HCT116 (cell line): Measurements from ENCODE around the gene FAM174A. TPM values are rescaled to one million over a fixed set of nuclear protein-coding genes. Genes with fewer than 3 reads are reported as not detected.

Experiments used
- ATAC-seq: fragments of 200-7000 bp; cut with Tn5 transposase; 2 replicates; pipeline ENCODE4 v1.9.1; 2020; ENCODE audit warnings: mild to moderate bottlenecking, moderate library complexity
- BruUV-seq: library from RNA; stranded (reverse); fragments of 400-500 nt; replicated peaks from 2 replicates; lab custom pipeline; 2021; lab: Mats Ljungman, UMichigan
- CTCF ChIA-PET: fragments of 300-600 bp; sonication (Branson Sonifier 250); formaldehyde crosslinking; loops from one replicate; lab custom pipeline; 2021; ENCODE audit warnings: antibody characterized with exemption; lab: Charles Lee
- POLR2A ChIA-PET: fragments of 300-600, 350-600 bp; sonication (Branson Sonifier 250); formaldehyde crosslinking; loops from one replicate; lab custom pipeline; 2021; ENCODE audit warnings: antibody characterized with exemption; lab: Charles Lee
- RAD21 ChIA-PET, 2 experiments: fragments of 300-600 bp; sonication (Branson Sonifier 250); formaldehyde crosslinking; loops; one replicate each; lab custom pipeline; 2023; ENCODE audit warnings: low total read pairs in 2 of 2; ENCODE audit not compliant: uncharacterized antibody in 2 of 2, unreplicated experiment in 2 of 2, low non-redundant PET in 1 of 2; lab: Charles Lee
- DNase-seq: peaks from one replicate; pipeline ENCODE4 v3.0.0-alpha.2; 2010; ENCODE audit warnings: low read depth, low spot score
- H2AFZ ChIP-seq: fragments of 200-600 bp; shearing (Covaris generic), sonication (generic); 2 replicates; pipeline ENCODE4 v1.6.1; 2017; ENCODE audit warnings: low read depth, mixed run types, mixed read lengths, antibody characterized with exemption, low read length; ENCODE audit not compliant: poor library complexity, severe bottlenecking
- H3K27ac ChIP-seq: 2 replicates; pipeline ENCODE4 v1.5.1; 2012; ENCODE audit warnings: low read depth, low read length
- H3K27me3 ChIP-seq: fragments of 200-600 bp; sonication (generic); 2 replicates; pipeline ENCODE4 v1.6.1; 2016; ENCODE audit warnings: mixed run types, low read length, mixed read lengths; ENCODE audit not compliant: insufficient read depth
- H3K36me3 ChIP-seq, 2 experiments: fragments of 200-500 bp in 1 of 2; fragments of 200-600 bp in 1 of 2; sonication (Bioruptor generic) in 1 of 2; sonication (generic) in 1 of 2; 2 replicates each; pipeline versions ENCODE4 v1.5.1 to v1.6.1; 2014 to 2016; ENCODE audit warnings: low read length in 2 of 2, inconsistent platforms in 1 of 2, mixed read lengths in 1 of 2, mixed run types in 1 of 2; ENCODE audit not compliant: insufficient read depth in 2 of 2, control insufficient read depth in 1 of 2
- H3K4me1 ChIP-seq, 2 experiments: fragments of 200-600 bp in 1 of 2; sonication (generic) in 1 of 2; 2 replicates each; pipeline versions ENCODE4 v1.5.1 to v1.6.1; 2012 to 2017; ENCODE audit warnings: low read length in 2 of 2, inconsistent platforms in 1 of 2, mild to moderate bottlenecking in 1 of 2, mixed read lengths in 1 of 2, mixed run types in 1 of 2, moderate library complexity in 1 of 2; ENCODE audit not compliant: insufficient read depth in 2 of 2, control insufficient read depth in 1 of 2
- H3K4me2 ChIP-seq: fragments of 200-600 bp; sonication (generic); 2 replicates; pipeline ENCODE4 v1.6.1; 2017; ENCODE audit warnings: mixed run types, low read length, mixed read lengths
- H3K4me3 ChIP-seq, 2 experiments: fragments of 200-600 bp in 1 of 2; sonication (generic) in 1 of 2; replicated peaks in 1 of 2; 2 replicates each; pipeline ENCODE4 v1.5.1; 2011 to 2016; ENCODE audit warnings: low read length in 2 of 2, control low read depth in 1 of 2, low read depth in 1 of 2, mild to moderate bottlenecking in 1 of 2, mixed read lengths in 1 of 2, mixed run types in 1 of 2
- H3K79me2 ChIP-seq: fragments of 200-600 bp; sonication (generic); 2 replicates; pipeline ENCODE4 v1.6.1; 2017; ENCODE audit warnings: mild to moderate bottlenecking, mixed run types, low read length, moderate library complexity, mixed read lengths; ENCODE audit not compliant: insufficient read depth
- H3K9ac ChIP-seq: fragments of 200-600 bp; sonication (generic); 2 replicates; pipeline ENCODE4 v1.6.1; 2016; ENCODE audit warnings: low read length, mixed read lengths
- H3K9me2 ChIP-seq: fragments of 200-600 bp; sonication (generic), shearing (Covaris generic); 2 replicates; pipeline ENCODE4 v1.6.1; 2017; ENCODE audit warnings: mixed run types, mild to moderate bottlenecking, moderate library complexity; ENCODE audit not compliant: insufficient read depth
- H3K9me3 ChIP-seq, 2 experiments: fragments of 200-500 bp in 1 of 2; fragments of 200-600 bp in 1 of 2; sonication (Bioruptor generic) in 1 of 2; sonication (generic) in 1 of 2; 2 replicates each; pipeline ENCODE4 v1.6.1; 2014 to 2017; ENCODE audit warnings: low read length in 2 of 2, mixed read lengths in 2 of 2, inconsistent platforms in 1 of 2, low read depth in 1 of 2, mild to moderate bottlenecking in 1 of 2, mixed run types in 1 of 2, moderate library complexity in 1 of 2; ENCODE audit not compliant: control insufficient read depth in 1 of 2, insufficient read depth in 1 of 2
- H4K20me1 ChIP-seq: fragments of 200-600 bp; sonication (generic), shearing (Covaris generic); 2 replicates; pipeline ENCODE4 v1.6.1; 2017; ENCODE audit warnings: mixed run types, mild to moderate bottlenecking, moderate library complexity; ENCODE audit not compliant: insufficient read depth
- ATF3 ChIP-seq: IDR thresholded peaks from 2 replicates; pipeline ENCODE4 v1.6.1; 2012
- CBX3 ChIP-seq: IDR thresholded peaks from 2 replicates; pipeline ENCODE4 v1.6.1; 2012; ENCODE audit warnings: low read depth
- CEBPB ChIP-seq: IDR thresholded peaks from 2 replicates; pipeline ENCODE4 v1.6.1; 2012; ENCODE audit warnings: low read depth
- CTCF ChIP-seq, 3 experiments: fragments of 200-600 bp in 1 of 3; sonication (generic) in 1 of 3; IDR thresholded peaks in 2 of 3; conservative IDR thresholded peaks in 1 of 3; 2 replicates each; pipeline ENCODE4 v1.5.1; 2012 to 2017; ENCODE audit warnings: low read depth in 2 of 3, low read length in 2 of 3, antibody characterized with exemption in 1 of 3, borderline replicate concordance in 1 of 3, control low read depth in 1 of 3, mild to moderate bottlenecking in 1 of 3, mixed read lengths in 1 of 3, mixed run types in 1 of 3, moderate library complexity in 1 of 3; ENCODE audit not compliant: insufficient read depth in 1 of 3
- EGR1 ChIP-seq: IDR thresholded peaks from 2 replicates; pipeline ENCODE4 v1.6.1; 2012; ENCODE audit warnings: low read depth
- FOSL1 ChIP-seq: IDR thresholded peaks from 2 replicates; pipeline ENCODE4 v1.6.1; 2012; ENCODE audit warnings: low read depth
- MAX ChIP-seq: IDR thresholded peaks from 2 replicates; pipeline ENCODE4 v1.6.1; 2012
- POLR2A ChIP-seq: IDR thresholded peaks from 2 replicates; pipeline ENCODE4 v1.7.0; 2011; ENCODE audit warnings: borderline replicate concordance; ENCODE audit not compliant: insufficient read depth, insufficient read length; ENCODE audit errors: extremely low read depth
- SP1 ChIP-seq: IDR thresholded peaks from 2 replicates; pipeline ENCODE4 v1.6.1; 2012; ENCODE audit warnings: low read depth
- YY1 ChIP-seq: IDR thresholded peaks from 2 replicates; pipeline ENCODE4 v1.6.1; 2011; ENCODE audit warnings: low read length, low read depth, moderate library complexity, mild to moderate bottlenecking; ENCODE audit not compliant: insufficient replicate concordance; ENCODE audit errors: extremely low read depth
- ZBTB33 ChIP-seq: IDR thresholded peaks from 2 replicates; pipeline ENCODE4 v1.6.1; 2011; ENCODE audit warnings: mild to moderate bottlenecking, low read length, moderate library complexity; ENCODE audit not compliant: insufficient replicate concordance; ENCODE audit errors: extremely low read depth
- ZNF274 ChIP-seq: fragments of 200-500 bp; sonication (Bioruptor generic); IDR thresholded peaks from 2 replicates; pipeline ENCODE4 v1.6.1; 2014; ENCODE audit warnings: mild to moderate bottlenecking, low read depth, low read length, inconsistent platforms
- intact Hi-C: fragments of 100-400 bp; cut with micrococcal nuclease; formaldehyde crosslinking; loops from 2 replicates; pipeline ENCODE4 v1.10.0; 2022
- total RNA-seq: library from RNA; stranded (reverse); gene quantifications from one replicate; pipeline ENCODE4 v1.2.1, GENCODE V29; 2021; ENCODE audit not compliant: unreplicated experiment

The FAM174A gene
- total RNA-seq, 1 experiment from 2014 or later: 8.6 TPM

GRCh38 chr5:100516285-100516684 is 18.9 kb upstream of the FAM174A start:
- no peaks in the 10 kb centered on the region for H3K27me3 ChIP-seq
- TF ChIP-seq MAX: no peak
- TF ChIP-seq SP1: no peak
- TF ChIP-seq CBX3: no peak
- no peak for TF ChIP-seq ZBTB33
- no peak for TF ChIP-seq POLR2A
- no peak for TF ChIP-seq YY1
- TF ChIP-seq CEBPB: no peak
- no peak for TF ChIP-seq FOSL1
- TF ChIP-seq ZNF274: no peak
- TF ChIP-seq EGR1: no peak
- TF ChIP-seq ATF3: no peak
- TF ChIP-seq CTCF (IDR thresholded peaks at IDR 0.05 in 2 of 3, conservative IDR thresholded peaks at IDR 0.05 in 1 of 3; ENCODE audit: borderline replicate concordance in 1 of 3, insufficient read depth in 1 of 3, low read depth in 2 of 3, low read length in 2 of 3): no peak
- TF ChIP-seq, all 23 proteins: peak for 0
- POLR2A ChIA-PET: no interaction called here
- Histone ChIP-seq H3K9me2 (no peaks in the 10 kb centered on the region), H3K9me3 (no peaks in the 10 kb centered on the region), H4K20me1 (no peaks in the 10 kb centered on the region), H3K27ac (no peak overlapping the region), H2AFZ (no peak overlapping the region), H3K4me1 (no peaks in the 10 kb centered on the region), H3K79me2 (no peaks in the 10 kb centered on the region), H3K36me3 (no peaks in the 10 kb centered on the region), H3K9ac (no peak overlapping the region), H3K4me2 (no peak overlapping the region), H3K4me3 (no peak overlapping the region)
- DNase-seq (no peak), ATAC-seq (no peak)
- CTCF ChIA-PET: no interaction called here
- BruUV-seq: no TSS peak
- RAD21 ChIA-PET: no interaction called here
- intact Hi-C loops: no loop called here
